GM12865 (cell line): Measurements from ENCODE around the gene EIF2B5.
"Not testable (repeated sequence)": the region's sequence is repeated elsewhere in the genome, so short reads cannot be mapped to it uniquely, and the experiment has no call there.

ENCODE experiments used
- DNase-seq: peaks from one replicate; pipeline ENCODE4 v3.0.0; 2010; ENCODE audit warnings: low read depth
- H3K4me3 ChIP-seq: 2 replicates; pipeline ENCODE4 v1.5.1; 2011; ENCODE audit warnings: mild to moderate bottlenecking, low read depth, low read length, control low read depth
- CTCF ChIP-seq: IDR thresholded peaks from 2 replicates; pipeline ENCODE4 v1.5.1; 2011; ENCODE audit warnings: low read length, control low read depth, low read depth, inconsistent platforms; ENCODE audit not compliant: insufficient read depth; ENCODE audit errors: missing control alignments

Gene EIF2B5

GRCh38 chr3:184156522-184156955 lies 21.4 kb downstream of the EIF2B5 start:
- no peak for TF ChIP-seq CTCF
- H3K4me3 ChIP-seq, result peak overlapping the region; percentile 79
- no peak for DNase-seq

- peak overlapping the region; percentile 79 for H3K4me3 ChIP-seq
- no peak for TF ChIP-seq CTCF
- no peak for DNase-seq
These were observed 22.0 kb downstream of the EIF2B5 start for GRCh38 chr3:184157206-184157605.

GRCh38 chr3:184158404-184158803 lies 23.2 kb downstream of the EIF2B5 start:
- TF ChIP-seq CTCF, result no peak
- H3K4me3 ChIP-seq, result no peak overlapping the region
- no peak for DNase-seq

GRCh38 chr3:184160456-184160855 lies 25.3 kb downstream of the EIF2B5 start:
- no peak overlapping the region for H3K4me3 ChIP-seq
- TF ChIP-seq CTCF, result no peak
- peak; percentile 54 for DNase-seq

- DNase-seq, H3K4me3 ChIP-seq: not testable (repeated sequence)
These were observed 27.5 kb downstream of the EIF2B5 start for GRCh38 chr3:184162571-184163070.

- H3K4me3 ChIP-seq, result no peak overlapping the region
- DNase-seq, result no peak
- no peak for TF ChIP-seq CTCF
These were observed 29.6 kb downstream of the EIF2B5 start for GRCh38 chr3:184164648-184165330.

GRCh38 chr3:184165543-184165942 lies 30.4 kb downstream of the EIF2B5 start:
- no peak for DNase-seq
- TF ChIP-seq CTCF, result no peak
- no peak overlapping the region for H3K4me3 ChIP-seq
